GM21360 (cell line): ENCODE results near the gene GRB10.

Experiments used
- ATAC-seq: cut with Tn5 transposase; IDR thresholded peaks from one replicate; pipeline ENCODE4 v1.9.1; 2021; ENCODE audit warnings: mild to moderate bottlenecking, moderate library complexity; ENCODE audit not compliant: unreplicated experiment

GRB10 gene

DNA sequence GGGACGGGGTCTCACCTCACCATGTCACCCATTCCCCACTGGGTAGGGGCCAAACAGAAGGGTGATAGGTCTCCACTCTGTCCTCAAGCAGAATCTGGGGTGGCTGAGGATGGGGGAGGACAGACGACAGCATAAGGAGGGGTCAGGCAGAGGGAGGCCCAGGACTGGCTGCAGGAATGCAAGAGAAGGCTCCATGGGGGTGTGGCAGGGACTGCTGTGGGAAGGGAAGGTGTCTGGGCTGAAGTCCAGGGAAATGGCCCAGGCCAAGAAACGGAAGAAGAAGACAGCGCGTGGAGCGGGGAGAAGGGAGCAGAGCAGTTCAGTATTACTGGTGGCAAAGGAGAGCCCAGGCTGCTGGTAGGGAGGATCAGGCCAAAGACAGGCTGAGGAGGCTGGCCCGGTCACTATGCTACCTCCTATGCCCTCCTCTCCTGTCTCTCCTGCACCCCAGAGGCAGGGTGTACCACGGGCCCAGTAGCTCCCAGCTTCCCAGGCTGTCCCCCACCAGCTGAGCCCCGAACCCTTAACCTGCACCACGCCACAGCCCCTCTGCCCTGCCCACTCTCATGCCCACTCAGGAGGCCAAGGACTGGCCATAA, 60.9 kb downstream of the GRB10 start:
- no peak for ATAC-seq

DNA sequence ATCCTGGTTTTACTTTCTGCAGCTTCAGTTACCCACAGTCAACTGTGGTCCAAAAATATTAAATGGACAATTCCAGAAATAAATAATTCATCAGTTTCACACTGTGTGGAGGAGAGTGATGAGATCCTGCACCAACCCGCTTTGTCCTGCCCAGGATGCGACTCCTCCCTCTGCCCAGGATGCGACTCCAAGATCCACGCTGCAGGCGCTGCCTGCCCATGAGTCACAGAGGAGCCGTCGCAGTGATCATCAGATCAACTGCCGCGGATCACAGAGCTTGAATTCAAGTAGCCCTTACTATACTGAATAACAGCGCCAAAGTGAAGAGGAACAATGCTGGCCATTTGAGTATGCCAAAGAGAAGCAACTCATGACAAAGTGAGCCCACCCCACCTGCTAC, 61.5 kb downstream of the GRB10 start:
- no peak for ATAC-seq

DNA sequence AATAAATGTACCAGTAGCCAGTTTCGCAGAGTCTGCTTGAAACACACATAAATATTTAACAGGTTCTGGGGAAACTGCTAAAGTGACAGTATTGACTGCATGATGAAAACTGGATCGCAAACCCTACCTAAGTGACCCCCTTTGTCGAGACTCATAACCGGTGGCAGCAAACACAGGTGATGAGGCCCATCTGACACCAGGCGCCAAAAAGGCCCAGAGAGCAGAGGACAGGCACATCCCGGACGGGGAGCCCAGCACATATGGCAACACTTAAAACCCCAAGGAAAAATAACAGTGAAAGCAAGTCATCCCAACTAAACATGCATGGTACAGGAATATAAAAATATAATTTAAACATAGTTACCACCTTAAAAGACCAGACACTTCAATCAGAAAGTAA, 62.4 kb downstream of the GRB10 start:
- ATAC-seq, result no peak

DNA sequence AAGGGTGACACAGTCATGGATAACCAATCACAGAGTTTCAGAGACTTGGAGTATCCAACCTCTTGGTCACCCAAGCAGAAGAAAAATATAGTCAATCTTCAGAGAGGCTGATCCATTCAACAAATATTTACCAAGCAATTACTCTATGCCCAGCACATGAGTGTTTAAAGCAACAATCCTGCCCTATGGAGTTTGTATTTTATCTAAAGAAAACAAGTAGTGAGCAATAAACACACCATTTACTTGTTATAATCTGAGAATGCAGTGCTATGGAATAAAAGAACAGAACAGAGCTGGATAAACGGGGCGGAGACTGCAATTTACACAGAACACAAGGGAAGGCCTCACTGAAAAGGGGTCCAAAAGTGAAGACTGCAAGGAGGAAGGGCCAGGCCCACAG, 63.8 kb downstream of the GRB10 start:
- no peak for ATAC-seq

DNA sequence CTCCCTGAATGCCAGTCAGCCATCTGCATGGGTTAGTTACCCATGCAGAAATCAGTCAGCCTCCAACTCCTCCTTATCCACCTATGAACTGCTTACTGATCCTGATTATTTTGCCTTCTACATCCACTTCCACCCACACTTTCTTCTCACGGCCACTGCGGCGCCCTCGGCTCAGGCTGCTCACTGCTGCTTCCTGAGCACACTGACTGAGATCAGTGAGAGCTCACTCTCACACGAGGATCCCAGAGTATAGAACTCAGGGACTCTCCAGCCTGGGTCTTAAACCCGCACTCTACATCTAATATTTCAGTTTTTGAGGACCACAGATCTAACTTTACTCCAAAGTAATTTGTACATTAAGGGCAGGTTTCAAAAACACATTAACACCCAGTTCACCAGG, 64.4 kb downstream of the GRB10 start:
- no peak for ATAC-seq

DNA sequence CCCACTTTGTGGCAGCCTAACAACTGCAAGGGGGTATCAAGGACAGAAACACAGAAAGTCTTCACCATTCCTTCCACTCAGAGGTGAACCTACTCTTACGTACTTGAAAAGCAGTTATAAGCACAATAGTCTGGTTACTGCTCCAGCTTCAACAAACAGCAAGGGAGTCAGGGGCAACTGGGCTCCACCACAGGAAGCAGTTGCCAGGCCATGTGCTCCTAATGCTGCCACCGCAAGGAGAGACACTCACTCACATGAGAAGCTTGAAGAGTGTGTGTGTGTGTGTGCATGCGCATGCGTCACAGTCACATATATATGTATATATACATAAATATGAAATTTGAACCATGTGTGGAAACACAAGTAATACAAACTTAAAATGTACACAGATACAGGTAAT, 65.5 kb downstream of the GRB10 start:
- ATAC-seq, result no peak

DNA sequence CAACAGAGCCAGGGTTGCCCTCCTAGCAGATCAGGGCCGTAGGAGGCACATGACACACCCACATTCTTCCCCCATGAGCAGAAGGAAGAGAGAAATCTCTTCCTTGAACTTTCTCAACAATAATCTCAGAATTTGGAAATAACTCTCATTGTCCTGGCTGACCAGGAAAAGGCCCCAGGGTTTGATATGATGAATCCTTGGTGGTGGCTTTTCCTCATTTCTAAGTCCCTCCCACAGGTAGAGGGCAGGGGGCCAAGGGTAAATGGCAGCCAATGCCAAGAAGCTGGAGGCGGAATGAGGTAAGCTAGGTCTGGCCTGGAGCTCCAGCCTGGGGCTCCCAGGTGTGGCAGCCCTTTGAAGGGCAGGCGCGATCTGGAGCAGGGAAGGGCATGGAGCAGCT, 67.8 kb downstream of the GRB10 start:
- ATAC-seq, result no peak

DNA sequence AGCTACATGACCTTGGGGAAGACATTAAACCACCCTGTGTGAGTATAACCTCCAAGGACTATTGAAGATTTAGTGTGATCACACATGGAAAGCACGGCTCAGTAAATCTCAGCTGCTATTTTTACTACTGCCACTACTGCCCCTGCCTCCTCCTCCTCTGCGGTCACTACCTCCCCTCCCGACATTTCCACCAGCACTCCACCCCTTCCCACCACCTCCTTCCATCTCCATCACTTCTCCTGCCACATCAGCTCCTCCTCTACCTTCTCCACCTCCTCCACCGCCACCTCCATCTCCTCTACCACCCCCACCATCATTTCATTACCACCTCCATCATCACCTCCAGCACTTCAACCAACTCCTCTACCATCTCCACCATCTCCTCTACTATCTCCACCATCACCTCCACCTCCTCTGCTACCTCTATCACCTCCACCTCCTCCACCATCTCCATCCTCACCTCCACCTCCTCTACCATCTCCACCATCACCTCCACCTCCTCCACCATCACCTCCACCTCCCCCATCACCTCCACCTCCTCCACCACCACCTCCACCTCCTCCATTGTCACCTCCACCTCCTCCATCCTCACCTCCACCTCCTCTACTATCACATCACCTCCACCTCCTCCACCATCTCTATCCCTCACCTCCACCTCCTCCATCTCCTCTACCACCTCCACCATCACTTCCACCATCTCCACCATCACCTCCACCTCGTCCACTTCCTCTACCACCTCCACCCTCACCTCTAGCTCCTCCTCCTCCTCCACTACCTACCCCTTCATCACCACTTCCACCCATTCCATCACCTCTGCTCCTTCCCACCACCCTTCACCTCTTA, 69.4 kb downstream of the GRB10 start:
- no peak for ATAC-seq

DNA sequence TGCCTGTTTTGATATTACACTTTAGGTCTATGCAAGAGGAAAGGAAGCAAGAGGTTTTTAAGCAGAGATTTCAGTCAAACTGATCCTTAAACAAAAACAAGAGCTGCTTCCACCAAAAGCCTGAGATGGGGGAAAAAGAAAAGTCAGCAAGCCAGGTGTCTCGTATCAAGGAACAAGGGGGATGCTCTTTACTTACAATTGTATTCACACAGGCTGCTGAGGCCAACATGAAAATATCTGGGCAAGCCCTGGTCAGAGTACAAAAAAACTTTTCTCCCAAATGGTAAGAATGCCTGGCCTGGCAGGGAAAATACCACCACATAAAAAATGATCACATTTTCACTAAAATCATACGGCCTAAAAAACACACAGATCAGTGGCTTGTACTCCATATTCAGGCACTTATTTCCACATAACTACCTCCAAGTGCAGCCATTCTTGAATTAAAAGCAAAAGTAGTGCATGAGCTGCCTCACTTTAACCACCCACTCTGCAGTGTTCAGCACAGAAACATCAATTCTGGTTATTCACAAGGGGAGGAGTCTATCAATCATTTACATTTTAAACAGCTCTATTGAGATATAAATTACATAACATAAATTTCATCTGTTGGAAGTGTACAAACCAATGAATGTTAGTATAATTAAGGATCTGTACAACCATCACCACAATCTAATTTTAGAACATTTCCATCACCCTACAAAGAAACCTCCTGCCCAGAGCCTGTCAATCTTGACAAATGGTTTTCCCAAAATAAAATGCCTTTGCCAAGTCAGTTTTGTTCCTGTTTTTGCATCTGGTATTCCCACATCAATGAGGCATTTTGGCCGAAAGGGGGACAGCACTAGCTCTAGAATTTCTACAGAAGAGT, 70.2 kb downstream of the GRB10 start:
- no peak for ATAC-seq

DNA sequence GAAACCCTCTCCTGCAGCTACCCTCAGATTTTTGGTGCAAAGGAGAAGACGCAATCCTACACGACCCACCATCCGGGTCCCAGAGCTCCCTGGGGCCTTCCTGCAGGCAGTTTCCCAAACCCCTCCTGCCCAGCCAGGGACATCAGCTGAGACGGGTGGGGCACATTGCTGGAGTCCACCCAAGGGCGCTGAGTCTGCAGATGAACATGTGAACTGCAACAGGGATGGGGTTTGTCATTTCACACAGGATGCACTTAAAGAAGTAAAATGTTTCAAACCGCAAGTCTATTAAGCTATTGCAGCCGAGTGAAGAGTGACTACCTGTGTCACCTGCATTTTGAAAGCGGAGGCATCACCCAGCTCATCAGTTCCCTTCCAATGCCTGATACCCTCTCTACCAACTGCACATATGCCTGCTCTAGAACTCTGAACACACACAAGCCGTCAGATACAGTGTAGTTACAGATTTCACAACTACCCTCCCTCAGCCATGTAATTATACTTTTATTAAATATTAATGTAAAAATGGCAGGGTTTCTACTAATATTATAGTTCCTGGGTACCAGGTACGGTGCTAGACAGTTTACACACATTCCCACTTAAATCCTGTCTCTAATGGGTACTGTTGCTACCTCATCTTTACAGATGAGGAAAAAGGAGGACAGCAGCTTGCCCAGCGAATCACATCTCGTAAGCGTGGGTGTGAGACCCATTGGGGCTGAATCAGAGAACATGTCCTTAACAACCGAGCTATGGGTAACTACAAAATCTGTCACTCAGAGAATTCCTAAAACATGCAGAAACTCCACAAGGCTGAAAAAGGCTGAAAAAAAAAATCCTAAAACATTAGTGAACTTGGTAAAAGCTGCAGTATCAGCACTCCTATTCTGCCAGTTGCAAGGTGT, 71.2 kb downstream of the GRB10 start:
- no peak for ATAC-seq

DNA sequence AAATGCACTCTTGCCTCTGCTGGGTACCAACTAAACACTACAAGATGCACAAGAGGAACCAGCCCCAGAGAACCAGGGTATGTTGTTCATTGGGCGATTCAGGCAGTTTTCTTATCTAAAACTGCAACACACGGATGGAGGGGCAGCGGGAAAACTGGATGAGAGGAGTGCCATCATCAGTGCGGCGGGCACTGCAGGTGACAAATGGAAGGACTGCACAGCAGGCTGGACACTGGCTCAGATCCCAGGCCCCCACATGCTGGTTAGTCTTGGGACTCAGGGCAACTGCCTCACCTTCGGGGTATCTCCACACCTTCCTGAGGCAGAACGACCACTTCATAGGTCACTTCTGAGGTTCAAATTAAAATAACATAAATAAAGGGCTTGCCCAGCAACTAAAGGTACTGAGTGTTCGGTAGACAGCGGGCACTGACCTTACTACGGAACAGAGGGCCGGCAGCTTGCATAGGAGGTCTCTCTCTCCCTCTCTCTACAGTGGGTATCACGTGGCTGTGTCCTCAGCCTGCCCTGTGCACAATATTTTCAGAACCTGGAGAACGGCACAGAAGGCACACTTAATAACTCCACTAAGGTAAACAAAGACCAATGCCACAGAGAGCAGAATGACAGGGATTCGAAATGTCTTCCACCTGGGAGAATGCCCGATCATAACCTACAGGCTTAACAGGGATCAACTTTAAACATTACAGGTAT, 72.1 kb downstream of the GRB10 start:
- ATAC-seq, result no peak

DNA sequence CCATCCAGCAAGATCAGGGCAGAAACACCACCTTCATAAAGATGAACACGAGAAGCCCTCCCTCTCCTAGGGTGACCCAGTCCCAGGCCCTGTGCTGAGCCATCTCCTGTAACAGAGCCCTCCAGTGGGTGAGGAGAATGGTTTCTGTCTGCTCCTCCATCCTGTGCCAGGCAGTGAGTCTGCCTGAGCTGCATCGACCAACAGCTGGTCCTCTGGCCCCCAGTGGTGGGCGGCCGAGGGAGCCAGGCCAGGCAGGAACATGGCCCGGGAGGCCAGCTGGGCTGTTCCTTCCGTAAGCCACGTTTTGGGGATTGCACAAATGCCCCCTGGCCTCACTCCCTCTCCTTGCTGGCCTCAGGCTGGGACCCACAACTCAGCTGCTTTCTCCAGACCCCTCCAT, 73.5 kb downstream of the GRB10 start:
- no peak for ATAC-seq

DNA sequence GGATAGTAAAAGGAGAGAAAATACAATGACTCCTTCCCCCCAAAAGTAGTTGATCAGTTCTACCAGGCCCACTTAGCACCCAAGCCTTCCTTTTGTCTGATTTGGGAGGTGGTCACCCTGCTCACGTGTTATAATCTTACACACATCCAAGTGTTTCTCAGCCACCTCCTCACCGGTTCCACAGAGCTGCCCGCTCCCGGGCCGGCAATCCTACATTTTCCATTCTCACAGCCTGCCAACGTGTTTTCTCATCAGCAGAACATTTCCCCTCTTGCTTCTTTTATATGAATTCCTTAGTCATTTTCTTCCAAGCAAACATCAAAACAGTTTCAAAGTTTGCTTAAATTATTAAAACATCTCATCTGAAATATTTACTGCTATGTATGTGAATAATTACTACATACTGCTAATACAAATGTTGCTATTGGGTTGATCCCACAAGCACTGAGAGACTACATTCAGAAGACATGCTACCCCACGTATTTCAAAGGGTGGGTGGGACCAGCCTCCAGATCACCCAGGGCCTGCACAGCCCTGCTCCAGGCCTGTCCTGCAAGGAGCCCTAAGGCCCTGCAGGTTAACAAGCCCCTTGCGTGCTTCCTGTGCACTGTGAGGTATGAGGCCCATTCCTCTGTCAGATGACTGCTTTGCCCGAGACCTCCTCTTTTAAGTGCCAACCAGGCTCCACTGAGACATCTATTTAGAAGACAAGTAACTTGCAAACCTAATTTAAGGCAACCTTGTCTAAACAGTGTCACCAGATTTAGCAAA, 75.3 kb downstream of the GRB10 start:
- ATAC-seq, result no peak

DNA sequence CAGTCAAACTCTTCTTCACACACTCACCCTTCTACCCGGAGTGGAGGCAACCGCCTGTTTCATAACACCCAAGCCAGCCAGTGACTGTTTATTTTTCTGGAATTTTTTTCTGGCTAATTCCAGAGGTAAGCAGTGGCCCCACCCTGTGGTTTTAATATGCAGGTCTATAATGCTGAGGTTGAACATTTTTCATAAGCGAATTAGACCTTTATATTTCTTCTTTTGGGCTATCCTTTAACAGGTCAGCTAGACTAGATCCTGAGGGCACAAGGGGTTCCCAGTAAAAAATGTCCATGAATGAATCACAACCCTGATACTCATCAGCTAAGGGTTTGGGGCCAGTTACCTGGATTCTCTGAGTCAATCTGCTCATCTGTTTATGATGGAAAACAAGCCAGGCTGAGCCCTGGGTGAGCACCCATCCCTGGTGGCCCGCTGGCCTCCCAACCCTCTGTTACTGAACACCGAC, 76.2 kb downstream of the GRB10 start:
- no peak for ATAC-seq

DNA sequence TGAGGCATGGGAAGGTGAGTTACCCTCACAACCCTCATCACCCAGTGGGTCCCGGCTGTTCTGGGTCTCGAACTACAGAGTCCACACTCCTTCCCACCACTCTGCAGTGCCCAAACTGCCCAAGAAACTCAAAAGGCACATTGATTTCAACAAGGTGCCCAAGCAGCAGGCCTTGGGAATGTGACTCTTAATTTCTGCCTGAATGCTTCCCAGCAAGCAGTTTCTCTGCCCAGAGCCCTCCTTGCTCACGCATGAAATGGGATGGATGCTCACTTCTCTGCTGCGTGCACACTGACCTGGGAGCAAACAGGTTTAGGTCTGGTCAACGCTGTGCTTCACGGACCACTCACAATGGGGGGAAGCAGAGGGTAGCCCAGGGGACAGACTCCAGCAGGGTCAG, 77.9 kb downstream of the GRB10 start:
- no peak for ATAC-seq

DNA sequence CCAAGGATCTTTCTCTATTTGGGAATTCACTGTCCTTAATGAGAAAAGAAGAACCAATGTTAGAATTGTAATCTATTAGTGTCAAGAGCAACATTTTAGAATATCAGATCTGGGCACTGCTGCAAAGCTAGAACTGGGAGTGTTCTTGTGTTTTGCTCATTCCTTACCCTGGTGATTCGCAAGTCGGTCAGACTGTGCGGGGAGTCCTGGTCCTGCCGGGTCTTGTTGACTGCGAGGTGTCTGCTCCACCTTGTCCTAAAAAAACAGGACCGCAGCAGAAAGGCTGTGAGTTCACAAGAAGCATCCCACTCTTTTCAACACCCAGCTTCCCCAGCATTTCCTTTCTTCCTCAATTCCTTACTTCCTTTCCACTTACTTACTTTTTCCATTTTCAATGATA, 79.0 kb downstream of the GRB10 start:
- no peak for ATAC-seq

DNA sequence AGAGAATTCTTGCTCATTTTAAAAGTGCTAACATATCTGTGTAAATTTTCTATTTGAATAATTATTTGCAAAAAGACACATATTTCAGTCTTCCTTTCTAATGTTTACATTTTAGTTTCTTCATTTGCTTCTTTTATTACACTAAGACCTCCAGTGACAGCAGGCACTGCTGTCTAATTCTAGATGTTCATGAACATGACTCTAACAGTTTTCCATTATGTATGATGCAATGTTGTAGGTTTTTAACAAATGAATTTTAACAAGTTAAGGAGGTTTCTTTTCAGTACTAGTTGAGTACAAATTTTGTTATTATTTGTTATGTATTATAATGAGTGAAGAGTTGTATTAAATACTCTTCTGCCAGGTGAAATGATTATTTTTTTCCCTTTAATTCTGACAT, 83.6 kb downstream of the GRB10 start:
- no peak for ATAC-seq

DNA sequence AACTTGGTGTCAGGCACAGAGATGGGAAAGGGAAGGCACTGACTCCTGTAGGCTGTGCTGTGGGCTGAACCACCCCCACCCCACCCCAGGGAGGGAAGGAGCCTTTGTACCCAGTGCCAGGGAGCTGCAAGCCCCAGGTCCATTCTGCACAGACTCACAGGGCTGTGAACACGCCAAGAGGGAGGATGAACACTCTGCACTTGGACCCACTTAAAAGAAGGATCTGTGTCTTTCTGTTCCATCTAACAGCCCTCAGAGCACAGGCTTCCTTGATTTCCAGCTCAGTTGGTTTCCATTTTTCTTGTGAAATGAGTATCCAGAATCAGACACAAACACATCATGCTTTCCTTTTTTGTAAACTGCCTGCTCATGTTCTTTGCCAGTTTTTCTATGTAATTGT, 84.9 kb downstream of the GRB10 start:
- ATAC-seq, result no peak
